Hindlimb muscle (tissue), 1 donor: Measurements from ENCODE around the gene GRIK1. TPM values are rescaled to one million over a fixed set of nuclear protein-coding genes. Genes with fewer than 3 reads are reported as not detected.
"Not testable (repeated sequence)": the region's sequence is repeated elsewhere in the genome, so short reads cannot be mapped to it uniquely, and the experiment has no call there.

Experiments
- DNase-seq: peaks from one replicate; pipeline ENCODE4 v3.0.0-alpha.2; 2013
- polyA plus RNA-seq: library from polyadenylated mRNA; unstranded; fragments of 120-200 nt; gene quantifications from one replicate; pipeline ENCODE4 v1.2.1, GENCODE V29; 2013; ENCODE audit not compliant: insufficient read length

Gene GRIK1
- polyA plus RNA-seq, result 0.49 TPM

GRCh38 chr21:29939924-29940275 is at the start of gene GRIK1:
TSS of gene GRIK1 (minus strand) at chr21:29939996.
- DNase-seq, result no peak

- no peak for DNase-seq
Observed at GRCh38 chr21:29987762-29988161, 48.0 kb upstream of the GRIK1 start.

GRCh38 chr21:29985866-29986265 is 46.1 kb upstream of the GRIK1 start:
- no peak for DNase-seq

GRCh38 chr21:29979043-29979442 is 39.2 kb upstream of the GRIK1 start:
- no peak for DNase-seq

- no peak for DNase-seq
Observed at GRCh38 chr21:29975776-29976175, 36.0 kb upstream of the GRIK1 start.

- no peak for DNase-seq
Observed at GRCh38 chr21:29973258-29973657, 33.5 kb upstream of the GRIK1 start.

- DNase-seq, result no peak
Observed at GRCh38 chr21:29961291-29962027, 21.7 kb upstream of the GRIK1 start.

- DNase-seq, result no peak
Observed at GRCh38 chr21:29958551-29958950, 18.8 kb upstream of the GRIK1 start.

- DNase-seq, result not testable (repeated sequence)
Observed at GRCh38 chr21:29958035-29958434, 18.2 kb upstream of the GRIK1 start.

GRCh38 chr21:29953690-29954089 is 13.9 kb upstream of the GRIK1 start:
- no peak for DNase-seq

- DNase-seq, result no peak
Observed at GRCh38 chr21:29953072-29953471, 13.3 kb upstream of the GRIK1 start.

- DNase-seq, result no peak
Observed at GRCh38 chr21:29951911-29952310, 12.1 kb upstream of the GRIK1 start.

- DNase-seq, result no peak
Observed at GRCh38 chr21:29949991-29950390, 10.2 kb upstream of the GRIK1 start.

GRCh38 chr21:29947119-29947518 is 7.3 kb upstream of the GRIK1 start:
- no peak for DNase-seq

- no peak for DNase-seq
Observed at GRCh38 chr21:29943885-29944284, 4.1 kb upstream of the GRIK1 start.

- no peak for DNase-seq
Observed at GRCh38 chr21:29942034-29942433, 2.2 kb upstream of the GRIK1 start.

GRCh38 chr21:29940991-29941390 is 1.2 kb upstream of the GRIK1 start:
- DNase-seq, result no peak

- no peak for DNase-seq
Observed at GRCh38 chr21:29940361-29940760, 565 bp upstream of the GRIK1 start.

- DNase-seq, result no peak
Observed at GRCh38 chr21:29939104-29939923, 482 bp downstream of the GRIK1 start.

GRCh38 chr21:29938776-29939103 is 1.1 kb downstream of the GRIK1 start:
- DNase-seq, result no peak

- DNase-seq, result no peak
Observed at GRCh38 chr21:29933088-29933487, 6.7 kb downstream of the GRIK1 start.

- no peak for DNase-seq
Observed at GRCh38 chr21:29928537-29928936, 11.3 kb downstream of the GRIK1 start.

- DNase-seq, result no peak
Observed at GRCh38 chr21:29920938-29921337, 18.9 kb downstream of the GRIK1 start.

- no peak for DNase-seq
Observed at GRCh38 chr21:29914326-29914725, 25.5 kb downstream of the GRIK1 start.
